22Rv1 (cell line): ENCODE results near the gene GALK2.
"Not testable (repeated sequence)": the region's sequence is repeated elsewhere in the genome, so short reads cannot be mapped to it uniquely, and the experiment has no call there.

Experiments used
- H3K27ac ChIP-seq: fragments of 450-650 bp; 2 replicates; pipeline ENCODE4 v1.5.1; 2017
- ZFX ChIP-seq: fragments of 450-650 bp; IDR thresholded peaks from 2 replicates; pipeline ENCODE4 v1.6.1; 2017; ENCODE audit warnings: antibody characterized with exemption, borderline replicate concordance
- TF ChIP-seq, protein P1 (sequence below): fragments of 450-650 bp; IDR thresholded peaks from 2 replicates; pipeline ENCODE4 v1.5.1; 2017; ENCODE audit warnings: mild to moderate bottlenecking

The GALK2 gene

DNA sequence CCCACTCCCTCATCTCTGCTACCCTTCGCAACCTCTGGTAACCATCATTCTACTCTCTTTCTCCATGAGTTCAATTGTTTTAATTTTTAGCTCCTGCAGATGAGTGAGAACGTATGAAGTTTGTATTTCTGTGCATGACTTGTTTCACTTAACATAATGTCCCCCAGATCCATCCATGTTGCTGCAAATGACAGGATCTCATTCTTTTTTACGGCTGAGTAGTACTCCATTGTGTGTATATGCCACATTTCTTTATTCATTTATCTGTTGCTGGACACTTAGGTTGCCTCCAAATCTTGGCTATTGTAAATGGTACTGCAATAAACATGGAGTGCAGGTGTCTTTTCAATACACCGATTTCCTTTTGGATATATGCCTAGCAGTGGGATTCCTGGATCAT is 12.1 kb downstream of the GALK2 start:
- H3K27ac ChIP-seq, result no peak overlapping the region
- no peak for TF ChIP-seq ZFX
- TF ChIP-seq, protein P1, sequence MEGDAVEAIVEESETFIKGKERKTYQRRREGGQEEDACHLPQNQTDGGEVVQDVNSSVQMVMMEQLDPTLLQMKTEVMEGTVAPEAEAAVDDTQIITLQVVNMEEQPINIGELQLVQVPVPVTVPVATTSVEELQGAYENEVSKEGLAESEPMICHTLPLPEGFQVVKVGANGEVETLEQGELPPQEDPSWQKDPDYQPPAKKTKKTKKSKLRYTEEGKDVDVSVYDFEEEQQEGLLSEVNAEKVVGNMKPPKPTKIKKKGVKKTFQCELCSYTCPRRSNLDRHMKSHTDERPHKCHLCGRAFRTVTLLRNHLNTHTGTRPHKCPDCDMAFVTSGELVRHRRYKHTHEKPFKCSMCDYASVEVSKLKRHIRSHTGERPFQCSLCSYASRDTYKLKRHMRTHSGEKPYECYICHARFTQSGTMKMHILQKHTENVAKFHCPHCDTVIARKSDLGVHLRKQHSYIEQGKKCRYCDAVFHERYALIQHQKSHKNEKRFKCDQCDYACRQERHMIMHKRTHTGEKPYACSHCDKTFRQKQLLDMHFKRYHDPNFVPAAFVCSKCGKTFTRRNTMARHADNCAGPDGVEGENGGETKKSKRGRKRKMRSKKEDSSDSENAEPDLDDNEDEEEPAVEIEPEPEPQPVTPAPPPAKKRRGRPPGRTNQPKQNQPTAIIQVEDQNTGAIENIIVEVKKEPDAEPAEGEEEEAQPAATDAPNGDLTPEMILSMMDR, result no peak

DNA sequence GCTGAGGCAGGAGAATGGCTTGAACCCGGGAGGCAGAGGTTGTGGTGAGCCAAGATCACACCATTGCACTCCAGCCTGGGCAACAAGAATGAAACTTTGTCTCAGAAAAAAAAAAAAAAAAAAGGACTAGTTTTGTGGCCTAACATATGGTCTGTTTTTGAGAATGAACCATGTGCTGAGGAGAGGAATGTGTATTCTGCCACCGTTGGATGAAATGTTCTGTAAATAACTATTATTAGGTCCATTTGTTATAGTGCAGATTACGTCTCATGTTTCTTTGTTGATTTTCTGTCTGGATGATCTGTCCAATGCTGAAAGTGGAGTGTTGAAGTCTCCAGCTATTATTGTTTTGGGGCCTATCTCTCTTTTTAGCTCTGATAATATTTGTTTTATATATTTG is 13.7 kb downstream of the GALK2 start:
- H3K27ac ChIP-seq, result not testable (repeated sequence)

DNA sequence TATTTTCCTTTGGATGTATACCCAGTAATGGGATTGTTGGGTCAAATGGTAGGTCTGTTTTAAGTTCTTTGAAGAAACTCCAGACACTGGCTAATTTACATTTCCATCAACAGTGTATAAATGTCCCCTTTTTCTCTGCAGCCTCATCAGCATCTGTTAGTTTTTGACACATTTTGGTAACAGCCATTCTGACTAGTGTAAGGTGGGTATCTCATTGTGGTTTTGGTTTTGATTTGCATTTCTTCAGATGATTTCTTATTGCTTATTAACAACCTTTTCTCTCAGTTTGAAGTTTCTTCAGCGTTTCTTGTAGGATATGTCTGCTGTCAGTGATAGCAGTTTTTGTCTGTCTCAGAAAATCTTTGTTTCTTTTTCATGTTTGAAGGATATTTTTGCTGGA is 15.4 kb downstream of the GALK2 start:
- TF ChIP-seq ZFX, result no peak
- TF ChIP-seq, protein P1, result no peak
- no peak overlapping the region for H3K27ac ChIP-seq

DNA sequence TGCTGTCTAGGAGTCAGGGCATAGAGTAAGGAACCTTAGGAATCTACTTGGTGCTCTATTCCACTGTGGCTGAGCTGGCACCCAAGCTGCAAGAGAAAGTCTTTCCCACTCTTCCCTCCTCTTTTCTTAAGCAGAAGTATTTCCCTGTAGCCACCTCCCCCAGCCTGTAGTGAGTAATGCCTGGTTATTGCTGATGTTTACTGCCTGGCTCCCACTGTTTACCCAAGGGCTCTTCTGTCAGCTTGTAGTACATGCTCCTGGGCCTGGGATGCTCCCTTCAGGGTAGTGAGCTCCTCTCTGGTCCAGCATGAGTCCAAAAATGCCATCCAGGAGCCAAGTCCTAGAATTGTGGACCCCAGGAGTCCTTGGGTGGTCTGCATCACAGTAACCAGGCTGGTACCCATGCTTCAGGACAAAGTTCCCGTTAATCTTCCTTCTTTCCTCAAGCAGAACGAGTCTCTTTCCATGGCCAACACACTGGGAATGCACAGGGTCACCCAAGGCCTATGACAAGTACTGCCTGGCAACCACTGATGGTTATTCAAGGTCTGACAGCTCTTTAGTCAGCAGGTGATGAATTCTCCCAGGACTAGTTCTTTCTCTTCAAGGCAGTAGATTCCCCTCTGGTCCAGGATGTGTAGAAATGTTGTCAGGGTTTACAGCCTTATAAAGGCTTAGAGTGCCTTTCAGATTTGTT is 17.6 kb downstream of the GALK2 start:
- H3K27ac ChIP-seq, result no peak overlapping the region
- TF ChIP-seq ZFX, result no peak
- TF ChIP-seq, protein P1, result no peak

DNA sequence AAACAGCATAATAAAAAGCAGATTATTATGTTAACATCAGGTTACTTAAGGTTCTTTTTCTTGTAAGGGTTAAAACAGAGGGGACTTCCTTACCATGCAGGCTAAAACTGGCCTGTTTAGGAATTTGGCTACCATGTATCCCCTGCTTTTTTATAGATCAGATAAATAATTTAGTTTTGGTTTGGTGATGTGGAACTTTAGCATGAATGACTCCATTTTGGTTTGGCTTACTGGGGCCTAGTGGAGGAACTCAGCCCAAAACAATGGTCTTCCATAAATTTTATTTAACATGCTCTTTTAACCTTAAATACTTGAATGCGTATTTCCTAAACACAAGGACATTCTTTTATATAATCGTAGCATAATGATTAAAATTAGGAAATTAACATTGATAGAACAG is 18.9 kb downstream of the GALK2 start:
- no peak overlapping the region for H3K27ac ChIP-seq
- TF ChIP-seq, protein P1, result no peak
- TF ChIP-seq ZFX, result no peak

DNA sequence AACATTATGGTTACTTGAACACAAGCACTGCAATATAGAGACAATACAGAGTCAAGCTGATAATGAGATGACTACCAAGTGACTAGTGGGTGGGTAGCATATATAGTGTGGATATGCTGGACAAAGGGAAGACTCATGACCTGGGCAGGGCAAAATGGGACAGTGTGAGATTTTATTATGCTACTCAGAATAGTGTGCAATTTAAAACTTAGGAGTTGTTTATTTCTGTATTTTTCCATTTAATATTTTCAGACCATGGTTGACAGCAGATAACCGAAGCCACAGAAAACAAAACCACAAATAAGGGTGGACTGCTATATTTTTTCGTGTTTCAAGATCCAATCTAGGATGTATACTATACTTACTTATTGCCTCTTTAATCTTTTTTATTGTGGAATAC is 19.6 kb downstream of the GALK2 start:
- TF ChIP-seq, protein P1, result no peak
- TF ChIP-seq ZFX, result no peak
- H3K27ac ChIP-seq, result no peak overlapping the region

DNA sequence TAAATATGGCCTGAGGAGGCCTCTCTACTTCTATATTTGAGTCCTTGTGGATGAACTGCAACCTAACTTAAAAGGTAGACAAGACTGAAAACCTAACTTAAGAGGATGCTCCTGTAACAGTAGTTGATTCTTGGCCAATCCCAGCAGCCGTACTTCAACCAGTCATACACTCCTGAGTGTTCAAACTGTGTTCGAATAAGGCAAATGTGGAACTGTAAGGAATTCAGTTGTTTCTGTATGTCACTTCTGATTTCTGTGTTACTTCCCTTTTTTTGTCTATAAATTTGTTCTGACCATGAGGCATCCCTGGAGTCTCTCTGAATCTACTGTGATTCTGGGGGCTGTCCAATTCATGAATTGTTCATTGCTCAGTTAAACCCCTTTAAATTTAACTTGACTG is 20.5 kb downstream of the GALK2 start:
- no peak overlapping the region for H3K27ac ChIP-seq
- TF ChIP-seq, protein P1, result no peak
- no peak for TF ChIP-seq ZFX

DNA sequence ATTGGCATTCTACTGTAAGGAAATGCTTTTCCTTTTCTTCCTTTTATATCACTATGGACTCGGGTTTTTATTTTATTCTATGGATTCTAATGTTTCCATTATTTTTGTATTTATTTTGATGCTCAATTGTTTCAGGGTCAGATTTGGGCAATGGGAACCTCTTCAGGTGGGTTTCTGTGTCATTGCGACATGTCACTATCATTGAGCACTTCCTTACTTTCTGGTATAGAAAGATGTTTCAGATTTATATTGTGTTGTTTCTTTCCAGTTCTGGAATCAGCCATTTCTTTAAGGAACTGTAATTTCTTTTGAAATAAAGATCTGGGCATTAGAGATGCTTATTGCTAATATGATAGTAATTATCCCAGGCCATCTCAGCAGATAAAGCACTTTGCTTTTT is 21.8 kb downstream of the GALK2 start:
- TF ChIP-seq, protein P1, result no peak
- TF ChIP-seq ZFX, result no peak
- no peak overlapping the region for H3K27ac ChIP-seq
